Epithelial cell of proximal tubule (primary cell): Measurements from ENCODE around the gene MEF2A. TPM values are rescaled to one million over a fixed set of nuclear protein-coding genes. Genes with fewer than 3 reads are reported as not detected.

Experiments
- DNase-seq: peaks from one replicate; pipeline ENCODE4 v3.0.0-alpha.2; 2011; ENCODE audit warnings: low read depth
- H3K4me3 ChIP-seq: 2 replicates; pipeline ENCODE4 v1.5.1; 2011; ENCODE audit warnings: low read depth, mild to moderate bottlenecking, low read length
- total RNA-seq: library from RNA; depleted of rRNA; stranded (reverse); fragments of >200 nt; gene quantifications from 2 replicates; pipeline ENCODE4 v1.2.3, GENCODE V29; 2015
- TF ChIP-seq, protein P1 (sequence below): conservative IDR thresholded peaks from 2 replicates; pipeline ENCODE4 v1.5.1; 2012; ENCODE audit warnings: low read depth, mild to moderate bottlenecking, low read length

Gene MEF2A
- total RNA-seq, 1 donor from 2014 or later: 30.2 TPM

DNA sequence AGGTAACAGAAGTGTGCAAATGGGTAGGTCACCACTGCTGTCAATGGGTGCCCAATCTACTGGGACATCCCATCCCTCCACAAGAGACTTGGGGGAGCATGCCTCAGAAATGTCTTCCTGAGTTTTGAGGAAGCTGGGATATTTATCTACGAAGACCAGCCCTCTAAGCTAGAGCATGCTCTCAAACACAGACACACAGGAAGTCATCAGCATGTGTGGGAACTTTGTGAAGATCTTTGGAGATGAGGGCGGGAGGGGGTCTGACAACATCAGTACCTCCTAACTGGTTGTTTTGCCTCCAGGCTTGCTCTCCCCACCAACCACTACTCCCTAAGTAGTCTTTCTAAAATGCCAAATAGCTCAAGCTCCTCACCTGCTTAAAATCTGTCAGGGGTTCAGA lies 3.5 kb upstream of the MEF2A start:
- DNase-seq: no peak
- H3K4me3 ChIP-seq: no peak overlapping the region
- TF ChIP-seq, protein P1, sequence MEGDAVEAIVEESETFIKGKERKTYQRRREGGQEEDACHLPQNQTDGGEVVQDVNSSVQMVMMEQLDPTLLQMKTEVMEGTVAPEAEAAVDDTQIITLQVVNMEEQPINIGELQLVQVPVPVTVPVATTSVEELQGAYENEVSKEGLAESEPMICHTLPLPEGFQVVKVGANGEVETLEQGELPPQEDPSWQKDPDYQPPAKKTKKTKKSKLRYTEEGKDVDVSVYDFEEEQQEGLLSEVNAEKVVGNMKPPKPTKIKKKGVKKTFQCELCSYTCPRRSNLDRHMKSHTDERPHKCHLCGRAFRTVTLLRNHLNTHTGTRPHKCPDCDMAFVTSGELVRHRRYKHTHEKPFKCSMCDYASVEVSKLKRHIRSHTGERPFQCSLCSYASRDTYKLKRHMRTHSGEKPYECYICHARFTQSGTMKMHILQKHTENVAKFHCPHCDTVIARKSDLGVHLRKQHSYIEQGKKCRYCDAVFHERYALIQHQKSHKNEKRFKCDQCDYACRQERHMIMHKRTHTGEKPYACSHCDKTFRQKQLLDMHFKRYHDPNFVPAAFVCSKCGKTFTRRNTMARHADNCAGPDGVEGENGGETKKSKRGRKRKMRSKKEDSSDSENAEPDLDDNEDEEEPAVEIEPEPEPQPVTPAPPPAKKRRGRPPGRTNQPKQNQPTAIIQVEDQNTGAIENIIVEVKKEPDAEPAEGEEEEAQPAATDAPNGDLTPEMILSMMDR: no peak

DNA sequence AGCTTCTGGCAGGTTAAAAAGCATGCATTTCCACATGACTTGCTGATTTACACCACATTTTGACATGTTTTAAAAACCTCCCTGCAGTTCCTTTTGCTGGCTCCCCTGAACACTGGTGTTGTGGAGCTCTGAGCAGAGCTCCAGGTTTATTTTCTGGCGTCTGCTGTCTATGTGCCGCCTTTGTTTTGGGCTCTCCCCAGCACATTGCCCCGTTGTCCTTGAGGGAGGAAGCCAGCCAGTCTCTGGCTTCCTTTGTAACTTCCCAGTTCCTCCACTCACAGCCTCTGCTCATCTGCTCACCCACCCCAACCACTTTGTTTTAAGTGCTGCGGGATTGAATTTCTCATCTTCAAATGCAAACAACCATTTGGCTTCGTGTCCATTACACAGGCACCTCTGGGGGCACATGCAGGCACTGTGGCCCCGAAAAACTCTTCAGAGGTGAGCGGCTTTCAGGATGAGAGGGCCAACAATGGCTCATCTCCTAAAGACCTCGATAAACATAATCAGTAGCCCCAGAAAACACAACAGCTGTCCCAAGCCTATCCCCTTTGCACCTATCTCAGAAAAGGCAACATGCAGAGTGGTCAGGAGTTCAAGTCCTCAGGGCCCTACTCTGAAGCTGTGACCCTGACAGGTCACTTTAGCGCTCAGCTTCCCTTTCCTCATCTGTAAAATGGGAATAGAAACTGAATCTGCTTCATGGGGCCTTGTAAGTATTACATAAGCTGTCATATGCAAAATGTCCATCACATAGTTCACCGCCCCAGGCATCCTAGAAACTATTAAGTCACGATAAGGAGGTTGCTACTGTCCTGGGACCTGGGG lies 1.3 kb upstream of the MEF2A start:
- DNase-seq: no peak
- TF ChIP-seq, protein P1: no peak
- H3K4me3 ChIP-seq: peak overlapping the region; percentile 46

DNA sequence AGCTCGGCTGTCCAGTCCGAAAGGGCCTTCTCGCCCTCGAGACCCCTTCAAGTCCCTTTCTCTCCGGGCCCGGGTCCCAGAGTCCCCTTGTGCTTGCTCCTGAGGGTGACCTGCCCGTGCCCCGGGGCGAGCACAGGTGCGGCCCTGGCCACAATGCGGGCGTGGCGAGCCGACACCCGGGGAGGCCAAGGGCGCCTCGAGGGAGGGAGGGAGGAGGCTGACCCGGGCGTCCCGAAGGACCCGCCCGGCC lies 810 bp upstream of the MEF2A start:
- H3K4me3 ChIP-seq: peak overlapping the region; percentile 46
- TF ChIP-seq, protein P1: no peak
- DNase-seq: no peak

DNA sequence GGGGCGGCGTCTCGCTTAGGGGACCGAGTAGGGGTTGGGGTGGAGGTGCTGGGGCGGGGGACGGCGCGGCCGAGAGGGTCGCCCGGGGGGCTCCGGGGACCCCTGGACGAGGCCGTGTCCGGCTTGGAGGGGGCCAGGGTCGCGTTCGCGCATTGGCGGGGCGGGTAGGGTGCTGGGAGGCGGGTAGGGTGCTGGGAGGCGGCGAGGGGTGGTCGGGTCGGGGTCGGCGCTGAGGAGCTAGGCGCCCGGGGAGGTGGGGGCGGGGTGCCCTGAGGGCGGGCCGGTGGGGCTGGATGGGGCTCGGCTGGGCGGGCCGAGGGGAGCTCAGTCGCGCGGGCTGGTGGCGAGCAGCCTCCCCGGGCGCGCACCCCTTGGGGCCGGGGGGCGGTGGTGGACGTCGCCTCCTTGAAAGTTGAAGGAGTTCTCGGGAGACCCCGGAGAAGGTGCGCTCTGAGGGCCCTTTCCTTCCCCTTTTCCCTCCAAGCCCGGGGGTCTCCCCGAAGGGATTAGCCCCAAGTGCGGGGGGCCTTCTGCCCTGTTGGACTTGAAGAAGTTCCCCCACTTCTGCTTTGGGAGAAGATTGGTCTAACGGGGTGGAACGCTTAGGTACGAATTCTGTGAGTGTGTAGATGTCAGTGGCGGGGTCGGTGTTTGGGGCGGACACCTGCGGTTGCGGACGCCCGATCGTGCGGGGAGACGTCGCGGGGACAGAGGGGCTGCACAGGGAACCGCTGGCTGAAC lies 543 bp downstream of the MEF2A start:
- peak overlapping the region; percentile 82 for H3K4me3 ChIP-seq
- TF ChIP-seq, protein P1: no peak
- DNase-seq: no peak

DNA sequence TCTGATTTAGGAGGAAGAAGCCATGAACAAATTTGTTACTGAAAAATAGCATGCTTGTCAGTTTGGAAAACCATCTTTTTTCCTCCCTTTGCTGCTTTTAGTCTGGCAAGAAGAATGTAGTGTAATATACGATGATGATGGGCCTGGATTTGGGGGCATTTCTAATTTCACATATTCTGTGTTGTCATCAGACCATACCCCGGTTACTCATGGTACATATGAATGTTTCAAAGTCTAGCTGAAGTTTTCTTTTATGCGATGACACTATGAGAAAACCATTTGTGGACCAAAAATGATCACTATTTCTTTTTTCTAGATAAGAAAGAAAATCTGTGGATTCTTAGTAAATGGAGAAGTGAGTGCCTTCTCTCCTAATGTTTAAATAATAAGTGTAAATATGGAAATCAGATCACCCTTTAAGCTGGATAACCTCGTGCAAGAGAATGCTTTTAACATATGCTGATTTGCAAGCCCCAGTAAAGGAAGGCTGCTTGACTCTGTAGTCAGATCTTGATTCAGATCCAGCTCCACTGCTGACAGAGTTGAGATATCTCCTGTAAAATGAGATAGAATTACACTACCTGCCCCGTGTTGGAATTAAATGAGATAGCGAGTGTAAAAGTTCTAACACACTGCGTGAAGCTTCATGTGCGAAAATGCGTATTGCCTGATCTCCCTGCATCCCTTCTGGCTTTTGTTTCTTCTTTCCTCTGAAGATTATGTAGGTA lies 3.0 kb downstream of the MEF2A start:
- H3K4me3 ChIP-seq: no peak overlapping the region
- TF ChIP-seq, protein P1: no peak
- no peak for DNase-seq

DNA sequence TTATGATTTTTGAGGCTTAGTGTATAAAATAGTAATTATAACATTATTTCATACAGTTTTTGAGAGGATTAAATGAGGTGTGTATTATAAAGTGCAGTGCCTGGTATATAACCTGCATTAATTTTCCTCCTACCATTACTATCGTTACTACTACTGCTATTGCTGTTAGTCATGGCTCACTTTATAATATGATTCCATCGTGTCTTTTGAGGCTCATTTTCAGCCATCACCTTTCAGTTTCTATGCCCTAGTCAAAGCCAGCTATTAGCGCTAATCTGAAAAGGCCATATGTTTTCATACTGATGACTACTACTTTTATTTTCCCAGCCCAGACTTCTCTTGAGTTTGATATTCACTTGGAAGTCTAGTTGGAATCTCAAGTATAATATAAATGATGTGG lies 5.5 kb downstream of the MEF2A start:
- TF ChIP-seq, protein P1: no peak
- H3K4me3 ChIP-seq: no peak overlapping the region
- DNase-seq: no peak
